Natural killer cell (primary cell): ENCODE results near the gene NPEPPS. TPM values are rescaled to one million over a fixed set of nuclear protein-coding genes. Genes with fewer than 3 reads are reported as not detected.

Source experiments
- ATAC-seq, 3 donors: fragments of 150-1000 bp in 2 of 3; fragments of 200-7000 bp in 1 of 3; cut with Tn5 transposase; 1 replicate in 1 of 3; 2 replicates in 2 of 3; pipeline ENCODE4 v1.10.0; 2021; ENCODE audit warnings: mild to moderate bottlenecking in 2 of 3, moderate library complexity in 2 of 3
- DNase-seq, 2 donors: peaks; one replicate each; pipeline versions ENCODE4 v3.0.0 to v3.0.0-alpha.2; 2013 to 2021; ENCODE audit warnings: mixed read lengths in 1 of 2
- H3K27ac ChIP-seq: one replicate; pipeline ENCODE4 v1.5.1; 2013; ENCODE audit warnings: mild to moderate bottlenecking, low read length
- H3K27me3 ChIP-seq: one replicate; pipeline ENCODE4 v1.6.1; 2013; ENCODE audit warnings: low read length; ENCODE audit not compliant: control insufficient read depth, insufficient read depth
- H3K36me3 ChIP-seq: one replicate; pipeline ENCODE4 v1.6.1; 2013; ENCODE audit warnings: low read length; ENCODE audit not compliant: control insufficient read depth, insufficient read depth
- H3K4me1 ChIP-seq: one replicate; pipeline ENCODE4 v1.6.1; 2013; ENCODE audit warnings: low read length; ENCODE audit not compliant: control insufficient read depth, insufficient read depth
- H3K4me3 ChIP-seq: one replicate; pipeline ENCODE4 v1.5.1; 2013; ENCODE audit warnings: low read length
- H3K9me3 ChIP-seq: one replicate; pipeline ENCODE4 v1.6.1; 2013; ENCODE audit warnings: low read length; ENCODE audit not compliant: control insufficient read depth, insufficient read depth
- H3K27ac Mint-ChIP-seq, 2 donors: one replicate each; pipeline ENCODE4 v1.8.0; 2022; ENCODE audit warnings: mild to moderate bottlenecking in 2 of 2, mixed read lengths in 2 of 2, moderate library complexity in 1 of 2
- H3K27me3 Mint-ChIP-seq, 2 donors: one replicate each; pipeline ENCODE4 v1.8.0; 2022; ENCODE audit warnings: low read depth in 2 of 2, mixed read lengths in 2 of 2
- H3K36me3 Mint-ChIP-seq: one replicate; pipeline ENCODE4 v1.8.0; 2022; ENCODE audit warnings: mixed read lengths
- H3K4me1 Mint-ChIP-seq, 2 donors: one replicate each; pipeline ENCODE4 v1.8.0; 2022; ENCODE audit warnings: mixed read lengths in 2 of 2
- H3K4me3 Mint-ChIP-seq: one replicate; pipeline ENCODE4 v1.8.0; 2022; ENCODE audit warnings: mild to moderate bottlenecking, moderate library complexity, mixed read lengths
- H3K9me3 Mint-ChIP-seq, 2 donors: one replicate each; pipeline ENCODE4 v1.8.0; 2022; ENCODE audit warnings: mixed read lengths in 2 of 2
- CTCF ChIP-seq: fragments of 200-600 bp; IDR thresholded peaks from one replicate; pipeline ENCODE4 v1.8.0; 2022; ENCODE audit warnings: antibody characterized with exemption
- WGBS: methylation state at CpG from one replicate; pipeline ENCODE4 v1.1.7; 2013; ENCODE audit warnings: missing lambda C conversion rate; ENCODE audit not compliant: insufficient coverage; 5-methylcytosine and 5-hydroxymethylcytosine counted together
- intact Hi-C: fragments of 100-400 bp; cut with micrococcal nuclease; formaldehyde crosslinking; loops from one replicate; pipeline ENCODE4 v1.14.2; 2022
- total RNA-seq, 4 donors: library from RNA; stranded (reverse); fragments of 120-200 nt in 1 of 4; gene quantifications; one replicate each; pipeline versions ENCODE4 v1.2.3 to v1.2.4, GENCODE V29; 2013 to 2022

The NPEPPS gene
- total RNA-seq, 3 donors from 2014 or later (not counting 1 experiment from before 2014, with no cell fraction given) = 139 to 168 (median 153) TPM

- DNase-seq (no peak), ATAC-seq (no peak)
- Mint-ChIP-seq H3K9me3 (no peaks in the 10 kb centered on the region), H3K4me3 (no peak overlapping the region), H3K4me1 (peaks cover 20 to 26% of the 10 kb centered on the region in 2 donors), H3K36me3 (no peaks in the 10 kb centered on the region), H3K27ac (no peak overlapping the region), H3K27me3 (no peaks in the 10 kb centered on the region)
- TF ChIP-seq CTCF = no peak
- Histone ChIP-seq H3K9me3 (no peaks in the 10 kb centered on the region), H3K27me3 (no peaks in the 10 kb centered on the region), H3K36me3 (no peaks in the 10 kb centered on the region), H3K4me1 (peaks cover 24% of the 10 kb centered on the region), H3K27ac (no peak overlapping the region), H3K4me3 (no peak overlapping the region)
- WGBS = 98% methylated on average over 3 of the region's 3 CpGs
- intact Hi-C loops = no loop called here
These were observed 102.1 kb downstream of the NPEPPS start for GRCh38 chr17:47632991-47633390.

- no peaks in the 10 kb centered on the region for H3K27me3 ChIP-seq
- H3K27ac ChIP-seq = no peak overlapping the region
- no peak for ATAC-seq
- WGBS = 100% methylated on average over 1 of the region's 1 CpG
- H3K36me3 ChIP-seq = no peaks in the 10 kb centered on the region
- intact Hi-C loops = loop anchor here (1.0 kb wide), 1 partner anchor 15 kb away; the partner anchor contains the start of gene KPNB1
- no peak overlapping the region for H3K4me3 ChIP-seq
- no peaks in the 10 kb centered on the region for H3K27me3 Mint-ChIP-seq
- H3K4me1 ChIP-seq = peaks cover 24% of the 10 kb centered on the region
- no peak for DNase-seq
- no peaks in the 10 kb centered on the region for H3K36me3 Mint-ChIP-seq
- H3K9me3 ChIP-seq = no peaks in the 10 kb centered on the region
- H3K9me3 Mint-ChIP-seq = no peaks in the 10 kb centered on the region
- no peak overlapping the region for H3K4me3 Mint-ChIP-seq
- H3K4me1 Mint-ChIP-seq = peaks cover 20 to 26% of the 10 kb centered on the region in 2 donors
- peak overlapping the region; percentile 55 to 79 for H3K27ac Mint-ChIP-seq
- TF ChIP-seq CTCF = no peak
These were observed 103.1 kb downstream of the NPEPPS start for GRCh38 chr17:47633996-47634395.

DNA sequence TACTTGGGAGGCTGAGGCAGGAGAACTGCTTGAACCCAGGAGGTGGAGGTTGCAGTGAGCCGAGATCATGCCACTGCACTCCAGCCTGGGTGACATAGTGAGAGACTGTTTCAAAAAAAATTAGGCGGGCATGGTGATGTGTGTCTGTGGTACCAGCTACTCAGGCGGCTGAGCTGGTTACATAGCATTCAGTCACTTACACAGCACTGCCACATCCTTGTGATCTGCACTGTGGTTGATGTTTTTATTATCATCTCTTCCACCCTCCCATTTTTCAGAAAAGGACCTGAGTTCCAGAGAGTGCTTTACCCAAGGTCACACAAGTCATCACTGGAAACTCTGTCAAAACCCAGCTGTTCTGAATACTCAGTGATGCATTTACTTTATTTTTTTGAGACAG lies 104.0 kb downstream of the NPEPPS start:
- Mint-ChIP-seq H3K27me3 (no peaks in the 10 kb centered on the region), H3K4me3 (peak overlapping the region; percentile 65), H3K9me3 (no peaks in the 10 kb centered on the region), H3K36me3 (no peaks in the 10 kb centered on the region), H3K4me1 (peaks cover 20 to 26% of the 10 kb centered on the region in 2 donors), H3K27ac (peak overlapping the region; percentile 55 to 79)
- ATAC-seq (peak; percentile 92 to 98 (median 96)), DNase-seq (peak; percentile 16 to 29)
- intact Hi-C loops = loop anchor here (1.0 kb wide), 1 partner anchor 14 kb away; the partner anchor contains the start of gene KPNB1
- H3K4me1 ChIP-seq = peaks cover 24% of the 10 kb centered on the region
- WGBS = 33% methylated on average over 1 of the region's 3 CpGs
- H3K27me3 ChIP-seq = no peaks in the 10 kb centered on the region
- peak overlapping the region; percentile 29 for H3K27ac ChIP-seq
- TF ChIP-seq CTCF = no peak
- H3K4me3 ChIP-seq = no peak overlapping the region
- no peaks in the 10 kb centered on the region for H3K9me3 ChIP-seq
- H3K36me3 ChIP-seq = no peaks in the 10 kb centered on the region

DNA sequence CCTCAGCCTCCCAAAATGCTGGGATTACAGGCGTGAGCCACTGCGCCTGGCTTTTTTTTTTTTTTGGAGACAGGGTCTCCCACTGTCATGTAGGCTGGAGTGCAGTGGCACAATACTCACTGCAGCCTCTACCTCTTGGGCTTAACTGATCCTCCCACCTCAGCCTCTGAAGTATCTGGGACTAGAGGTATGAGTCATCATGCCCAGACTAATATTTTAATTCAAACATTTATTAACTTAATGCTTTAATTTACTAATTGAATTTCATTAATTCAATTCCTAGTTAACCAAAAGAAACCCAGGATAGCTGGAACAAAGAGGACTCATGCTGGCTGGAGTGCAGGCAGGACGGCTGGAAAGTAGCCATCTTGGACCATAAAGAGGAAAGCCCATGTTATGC lies 104.8 kb downstream of the NPEPPS start:
- H3K4me1 Mint-ChIP-seq = peaks cover 20 to 25% of the 10 kb centered on the region in 2 donors
- peaks cover 24% of the 10 kb centered on the region for H3K4me1 ChIP-seq
- H3K4me3 Mint-ChIP-seq = no peak overlapping the region
- no peaks in the 10 kb centered on the region for H3K36me3 Mint-ChIP-seq
- H3K9me3 Mint-ChIP-seq = no peaks in the 10 kb centered on the region
- H3K27me3 ChIP-seq = no peaks in the 10 kb centered on the region
- no peak overlapping the region for H3K27ac ChIP-seq
- H3K4me3 ChIP-seq = no peak overlapping the region
- H3K9me3 ChIP-seq = no peaks in the 10 kb centered on the region
- 93% methylated on average over 3 of the region's 3 CpGs for WGBS
- peak overlapping the region; percentile 55 to 79 for H3K27ac Mint-ChIP-seq
- TF ChIP-seq CTCF = no peak
- ATAC-seq = no peak
- H3K27me3 Mint-ChIP-seq = no peaks in the 10 kb centered on the region
- intact Hi-C loops = no loop called here
- no peak for DNase-seq
- H3K36me3 ChIP-seq = no peaks in the 10 kb centered on the region
